Posterior cingulate gyrus (tissue), 11 donors: Measurements from ENCODE around the gene PNPLA2.

Experiments
- DNase-seq, 10 donors: peaks; one replicate each; pipeline versions ENCODE4 v3.0.0 to v3.0.0-alpha.2; 2020 to 2021; ENCODE audit warnings: mixed read lengths in 3 of 10
- intact Hi-C: fragments of 100-400 bp; cut with DNase I; formaldehyde crosslinking; loops from one replicate; pipeline ENCODE4 v1.15.1; 2023

Gene PNPLA2

DNA sequence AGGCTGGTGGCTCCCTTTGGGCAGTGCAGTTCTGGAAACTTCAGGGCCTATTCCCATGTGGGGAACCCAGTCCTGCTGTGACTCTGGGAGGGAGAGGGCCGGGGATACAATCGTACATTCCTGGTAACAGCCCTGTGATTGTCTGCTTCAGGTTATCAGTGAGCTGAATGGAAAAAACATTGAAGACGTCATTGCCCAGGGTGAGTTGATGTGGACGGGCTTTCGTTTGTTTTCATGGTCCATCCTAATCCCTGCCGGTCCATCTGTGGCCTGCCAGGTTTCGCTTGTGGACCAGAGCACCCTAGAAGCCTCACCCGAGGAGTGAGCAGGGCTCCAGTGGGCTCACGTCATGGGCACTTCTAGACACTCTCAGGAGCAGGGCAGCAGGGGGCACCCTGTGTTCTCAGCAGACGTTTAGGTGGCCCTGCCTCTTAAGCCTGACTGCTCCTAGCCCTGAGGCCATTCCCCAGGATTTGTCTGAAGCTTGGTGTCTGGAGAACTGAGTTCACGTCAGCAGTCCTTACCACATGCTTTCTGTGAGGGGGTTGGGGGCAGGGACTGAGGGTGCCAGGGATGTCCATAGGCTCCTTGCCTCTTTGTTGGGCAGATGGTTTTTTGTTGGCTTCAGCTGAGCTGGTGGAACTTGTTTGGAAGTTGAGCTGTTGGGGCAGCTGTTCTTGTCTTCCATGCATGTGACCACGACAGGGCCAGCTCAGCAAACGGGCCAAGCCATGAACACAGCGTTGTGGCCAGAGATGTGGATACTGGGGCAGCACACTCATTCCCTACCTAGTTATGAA lies 7.1 kb upstream of the PNPLA2 start:
- no peak for DNase-seq
- intact Hi-C loops: no loop called here

DNA sequence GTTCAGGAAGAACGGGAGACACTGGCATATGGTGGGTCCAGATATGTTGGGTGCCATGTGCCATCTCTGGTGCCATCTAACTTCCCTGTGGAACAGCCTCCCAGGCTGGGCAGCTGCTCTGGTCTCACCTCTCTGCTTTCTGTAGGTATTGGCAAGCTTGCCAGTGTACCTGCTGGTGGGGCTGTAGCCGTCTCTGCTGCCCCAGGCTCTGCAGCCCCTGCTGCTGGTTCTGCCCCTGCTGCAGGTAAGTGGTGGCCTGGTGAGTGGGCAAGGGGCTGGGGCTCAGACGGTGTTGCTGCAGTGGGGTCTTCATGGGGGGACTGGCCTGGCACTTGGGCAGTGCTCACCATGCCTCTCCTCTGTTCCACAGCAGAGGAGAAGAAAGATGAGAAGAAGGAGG lies 6.3 kb upstream of the PNPLA2 start:
- DNase-seq: no peak
- intact Hi-C loops: no loop called here

DNA sequence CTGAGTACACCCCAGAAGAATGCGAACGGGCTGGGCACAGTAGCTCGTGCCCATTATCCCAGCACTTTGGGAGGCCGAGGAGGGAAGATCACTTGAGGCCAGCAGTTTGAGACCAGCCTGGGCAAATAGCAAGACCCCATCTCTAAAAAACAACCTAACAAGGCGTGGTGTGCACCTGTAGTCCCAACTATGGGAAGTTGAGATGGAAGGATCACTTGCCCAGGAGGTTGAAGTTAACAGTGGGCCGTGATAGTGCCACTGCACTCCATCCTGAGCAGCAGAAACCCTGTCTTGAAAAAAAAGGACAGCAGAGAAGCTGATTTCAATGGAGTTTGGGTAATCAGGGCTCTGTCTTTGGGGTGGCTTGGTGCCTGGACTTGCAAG lies 5.7 kb upstream of the PNPLA2 start:
- intact Hi-C loops: no loop called here

DNA sequence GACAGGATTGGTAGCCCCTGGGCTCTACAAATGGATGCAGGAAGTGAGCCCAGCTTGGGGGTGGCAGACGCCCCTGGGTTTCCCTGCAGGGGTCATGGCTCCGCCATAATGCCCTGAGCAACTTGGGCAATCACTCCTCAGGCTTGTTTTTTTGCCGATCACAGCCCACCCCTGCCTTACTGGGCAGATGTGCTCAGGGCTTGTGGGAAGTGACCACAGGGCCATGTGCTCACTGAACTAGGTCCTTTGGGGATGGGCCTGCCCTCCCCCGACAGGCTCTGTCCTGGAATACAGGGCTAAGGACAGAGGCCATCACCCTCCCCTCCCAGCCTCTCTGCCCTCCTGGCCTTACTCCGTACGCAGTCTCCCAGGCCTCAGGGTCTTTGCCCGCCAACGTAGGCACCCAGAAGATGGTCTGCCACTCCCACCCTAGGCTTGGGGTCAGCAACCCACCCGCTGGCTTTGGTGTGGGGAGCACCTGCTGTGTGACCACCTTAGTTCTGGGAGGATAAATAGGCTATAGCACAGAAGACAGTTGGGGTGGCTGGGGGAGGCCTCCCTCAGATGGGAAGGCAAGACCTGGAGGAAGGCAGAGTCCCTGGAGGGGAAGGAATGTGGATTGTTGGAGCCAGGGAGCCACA lies 5.1 kb upstream of the PNPLA2 start:
- DNase-seq: no peak
- intact Hi-C loops: no loop called here

More for the DNA sequence above, 5.7 kb upstream of the PNPLA2 start:
- DNase-seq: no peak

DNA sequence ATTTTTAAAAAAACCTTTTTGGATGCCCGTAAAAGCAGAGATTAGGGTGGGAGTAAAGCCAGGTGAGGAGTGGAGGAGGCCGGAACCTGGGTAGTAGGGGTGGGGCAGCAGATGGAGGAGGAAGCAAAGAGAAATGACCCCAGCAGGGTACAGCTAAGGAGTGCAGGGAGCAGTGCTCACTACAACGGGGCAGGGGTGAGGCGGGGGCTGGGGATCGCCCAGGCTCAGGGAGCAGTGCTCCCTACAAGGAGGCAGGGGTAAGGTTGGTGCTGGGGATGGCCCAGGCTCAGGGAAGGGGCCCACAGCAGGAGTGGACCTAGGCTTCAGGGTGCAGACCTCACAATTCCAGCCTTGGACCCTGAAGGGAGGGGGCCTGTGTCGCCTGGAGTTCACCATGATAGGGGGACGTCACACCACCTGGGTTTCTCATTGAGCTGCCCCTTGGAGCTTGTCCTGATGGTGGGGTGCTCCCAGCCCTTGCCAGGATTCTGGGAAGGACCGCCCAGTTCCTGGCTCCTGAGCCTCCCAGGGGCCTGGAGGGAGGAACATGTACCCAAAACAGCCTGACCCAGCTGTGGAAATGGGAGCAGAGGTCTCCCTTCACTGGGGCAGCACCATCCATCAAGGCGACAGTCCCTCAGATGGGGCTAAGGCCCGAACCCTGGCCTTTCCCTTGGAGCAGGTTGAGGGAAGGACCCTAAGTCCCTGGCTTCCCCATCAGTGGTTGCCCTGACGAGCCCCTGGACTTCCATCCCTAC lies 2.9 kb upstream of the PNPLA2 start:
- no peak for DNase-seq
- intact Hi-C loops: no loop called here

DNA sequence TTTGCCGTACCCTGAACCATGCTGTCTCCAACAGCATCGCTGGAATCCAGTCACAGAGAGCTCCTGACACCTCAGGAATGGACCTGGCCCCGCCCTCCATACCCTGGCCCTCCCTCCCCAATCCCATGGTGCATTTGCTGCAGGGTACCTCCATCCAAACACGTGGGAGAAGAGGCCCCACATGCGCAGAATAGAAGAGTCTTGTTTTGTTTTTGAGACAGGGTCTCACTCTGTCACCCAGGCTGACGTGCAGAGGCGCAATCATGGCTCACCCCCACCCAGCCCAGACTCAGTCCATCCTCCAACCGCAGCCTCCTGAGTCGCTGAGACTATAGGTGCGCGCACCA lies 2.3 kb upstream of the PNPLA2 start:
- no peak for DNase-seq
- intact Hi-C loops: no loop called here

DNA sequence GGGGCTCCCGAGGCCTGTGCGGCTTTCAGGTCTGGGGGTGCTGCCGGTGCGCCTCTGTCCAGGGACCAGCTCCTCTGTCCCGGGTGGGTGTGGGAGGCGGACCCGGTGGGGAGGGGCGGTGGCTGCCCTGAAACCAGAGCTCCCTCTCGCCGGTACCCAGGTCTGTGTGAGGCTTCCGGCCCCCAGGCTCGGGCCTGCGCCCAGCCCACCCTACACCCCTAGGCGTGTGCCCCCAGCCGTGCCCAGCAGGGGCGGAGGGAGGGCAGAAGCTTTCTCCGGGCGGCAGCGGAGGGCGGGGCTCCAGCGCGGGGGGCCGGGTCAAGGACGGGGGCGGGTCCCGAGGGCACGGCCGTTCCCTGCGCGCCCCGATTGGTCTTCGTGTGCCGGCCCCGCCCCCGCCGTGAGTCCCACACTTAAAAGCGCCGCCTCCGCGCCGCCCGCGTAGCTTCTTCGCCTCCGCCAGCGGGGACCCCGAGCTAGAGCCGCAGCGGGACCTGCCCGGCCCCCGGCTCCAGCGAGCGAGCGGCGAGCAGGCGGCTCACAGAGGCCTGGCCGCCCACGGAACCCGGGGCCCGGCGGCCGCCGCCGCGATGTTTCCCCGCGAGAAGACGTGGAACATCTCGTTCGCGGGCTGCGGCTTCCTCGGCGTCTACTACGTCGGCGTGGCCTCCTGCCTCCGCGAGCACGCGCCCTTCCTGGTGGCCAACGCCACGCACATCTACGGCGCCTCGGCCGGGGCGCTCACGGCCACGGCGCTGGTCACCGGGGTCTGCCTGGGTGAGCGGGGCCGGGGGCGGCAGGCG lies 616 bp downstream of the PNPLA2 start:
- intact Hi-C loops: no loop called here
- DNase-seq: peak; percentile 86 to 99 (median 93)

DNA sequence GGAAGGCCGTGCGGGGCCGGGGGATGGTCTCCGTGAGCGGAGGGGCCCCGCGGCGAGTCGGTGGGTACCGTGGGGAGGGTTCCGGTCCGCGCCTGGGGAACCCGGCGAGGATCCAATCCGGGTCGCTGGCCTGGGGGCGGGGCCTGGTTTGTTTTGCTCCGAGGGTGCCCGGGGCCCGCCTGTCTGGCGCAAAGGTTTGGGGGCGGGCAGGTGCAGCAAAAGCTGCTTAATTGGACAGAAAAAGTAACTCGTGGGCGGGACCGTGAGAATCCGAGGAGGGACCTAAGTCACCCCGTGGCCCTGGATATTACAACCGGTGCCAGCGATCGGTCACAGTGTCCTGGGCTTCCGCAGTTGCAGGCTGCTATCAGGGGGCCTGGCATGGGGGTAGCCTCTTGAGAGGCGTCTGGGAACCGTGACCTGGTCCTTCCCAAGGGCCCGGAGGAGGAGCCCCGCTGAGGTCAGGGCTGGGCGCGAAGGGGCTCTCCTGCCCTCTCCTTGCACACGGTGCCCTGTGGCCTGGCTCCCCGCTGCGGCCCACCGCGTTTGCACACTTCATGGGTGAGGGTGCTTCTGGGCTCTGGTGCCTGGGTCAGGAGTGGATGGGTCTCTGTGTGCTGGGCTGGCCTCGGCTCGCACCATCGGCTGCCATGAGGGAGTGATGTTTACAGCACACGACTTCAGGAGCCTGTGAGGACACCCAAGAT lies 1.4 kb downstream of the PNPLA2 start:
- peak in 8 of 10 donors; percentile 52 to 93 (median 68) for DNase-seq
- intact Hi-C loops: no loop called here

DNA sequence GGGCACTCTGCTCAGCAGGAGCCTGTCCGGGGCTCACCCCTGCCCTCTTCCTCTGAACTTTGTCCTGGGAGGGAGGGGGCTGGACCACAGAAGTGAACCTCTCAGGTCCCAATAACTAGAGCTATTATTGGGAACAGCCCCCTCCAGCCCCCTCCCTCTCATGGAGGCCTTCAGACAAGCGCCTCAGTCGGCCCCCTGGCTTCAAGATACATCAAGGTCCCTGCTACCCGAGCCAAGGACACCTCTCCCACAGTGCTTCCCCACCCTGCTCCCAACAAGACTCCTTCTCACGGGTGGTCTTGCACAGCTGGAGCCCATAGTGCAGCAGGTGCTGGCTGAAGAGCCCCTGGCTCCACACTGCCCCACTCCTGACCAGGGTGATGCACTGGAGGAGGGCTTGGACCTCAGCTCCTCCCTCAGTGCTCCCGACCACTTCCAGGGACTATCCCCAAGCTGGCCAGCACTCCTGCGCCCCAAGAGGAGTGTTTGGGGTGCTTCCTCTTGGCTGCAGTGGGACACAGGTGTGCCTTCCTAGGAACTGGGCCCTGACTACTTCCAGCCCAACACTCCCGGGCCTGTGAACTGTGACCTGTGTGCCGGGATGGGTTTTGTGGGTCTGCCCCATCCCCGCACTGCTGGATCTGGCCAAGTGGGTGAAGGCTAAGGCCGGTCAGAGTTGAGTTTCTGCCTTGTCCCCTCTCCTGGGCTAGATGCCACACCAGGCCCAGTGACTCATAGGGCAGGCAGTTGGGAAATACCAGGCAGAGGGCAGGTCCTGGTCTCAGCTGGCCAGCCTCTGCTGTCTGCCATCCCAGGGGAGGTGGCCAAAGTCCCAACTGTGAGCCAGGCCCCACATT lies 2.2 kb downstream of the PNPLA2 start:
- intact Hi-C loops: no loop called here
- DNase-seq: peak in 3 of 10 donors; percentile 40 to 61 (median 45)

DNA sequence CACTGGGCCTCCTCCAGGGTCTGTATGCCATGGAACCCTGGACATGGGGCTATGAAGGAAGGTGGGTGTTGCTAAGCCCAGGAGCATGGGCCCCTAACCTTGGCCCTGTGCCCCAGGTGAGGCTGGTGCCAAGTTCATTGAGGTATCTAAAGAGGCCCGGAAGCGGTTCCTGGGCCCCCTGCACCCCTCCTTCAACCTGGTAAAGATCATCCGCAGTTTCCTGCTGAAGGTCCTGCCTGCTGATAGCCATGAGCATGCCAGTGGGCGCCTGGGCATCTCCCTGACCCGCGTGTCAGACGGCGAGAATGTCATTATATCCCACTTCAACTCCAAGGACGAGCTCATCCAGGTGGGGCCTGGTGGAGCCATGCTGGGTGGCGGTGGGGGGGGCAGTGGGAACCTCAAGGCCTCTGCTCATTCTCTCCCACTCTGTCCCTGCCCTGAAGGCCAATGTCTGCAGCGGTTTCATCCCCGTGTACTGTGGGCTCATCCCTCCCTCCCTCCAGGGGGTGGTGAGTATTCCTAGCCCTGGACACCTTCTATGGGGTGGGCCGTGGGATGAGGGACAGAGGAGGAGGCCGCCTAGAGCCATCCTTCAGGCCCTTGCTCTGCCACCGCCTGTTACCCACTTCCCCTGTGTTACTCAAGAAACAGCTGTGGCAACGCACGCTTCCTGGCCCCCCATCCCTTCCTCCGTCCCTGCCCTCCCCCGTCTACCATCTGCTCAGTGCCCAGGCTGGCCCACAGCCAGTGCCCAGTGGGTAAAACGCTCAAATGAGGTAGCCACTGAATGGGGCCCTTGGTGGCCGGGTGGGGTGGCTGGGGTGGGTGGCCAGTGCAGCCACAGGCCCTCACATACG lies 3.0 kb downstream of the PNPLA2 start:
- intact Hi-C loops: no loop called here
- DNase-seq: peak in 2 of 10 donors; percentile 38 to 88

DNA sequence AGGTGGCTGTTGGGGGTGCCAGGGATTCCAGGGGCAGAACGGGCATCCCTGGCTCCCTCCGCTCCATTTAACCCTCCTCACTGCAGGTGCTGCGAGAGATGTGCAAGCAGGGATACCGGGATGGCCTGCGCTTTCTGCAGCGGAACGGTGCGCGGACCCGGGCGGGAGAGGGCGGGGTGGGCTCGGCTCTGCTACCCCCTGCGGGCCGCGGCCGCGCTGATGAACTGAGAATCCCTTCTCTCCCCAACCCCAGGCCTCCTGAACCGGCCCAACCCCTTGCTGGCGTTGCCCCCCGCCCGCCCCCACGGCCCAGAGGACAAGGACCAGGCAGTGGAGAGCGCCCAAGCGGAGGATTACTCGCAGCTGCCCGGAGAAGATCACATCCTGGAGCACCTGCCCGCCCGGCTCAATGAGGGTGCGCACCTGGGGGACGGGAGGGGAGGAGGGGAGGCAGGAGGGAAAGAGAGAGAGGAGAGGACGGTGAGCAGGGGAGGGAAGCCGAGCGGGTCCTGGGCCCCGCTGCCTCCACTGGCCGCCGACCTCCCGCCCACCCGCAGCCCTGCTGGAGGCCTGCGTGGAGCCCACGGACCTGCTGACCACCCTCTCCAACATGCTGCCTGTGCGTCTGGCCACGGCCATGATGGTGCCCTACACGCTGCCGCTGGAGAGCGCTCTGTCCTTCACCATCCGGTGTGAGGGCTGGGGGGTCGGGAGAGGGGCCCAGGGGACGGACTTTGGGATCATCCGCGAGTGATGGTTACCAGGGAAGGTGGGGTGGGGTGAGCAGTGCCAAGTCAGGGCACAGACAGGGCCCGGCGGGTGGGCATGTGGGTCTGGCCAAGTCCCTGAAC lies 5.0 kb downstream of the PNPLA2 start:
- no peak for DNase-seq
- intact Hi-C loops: no loop called here

DNA sequence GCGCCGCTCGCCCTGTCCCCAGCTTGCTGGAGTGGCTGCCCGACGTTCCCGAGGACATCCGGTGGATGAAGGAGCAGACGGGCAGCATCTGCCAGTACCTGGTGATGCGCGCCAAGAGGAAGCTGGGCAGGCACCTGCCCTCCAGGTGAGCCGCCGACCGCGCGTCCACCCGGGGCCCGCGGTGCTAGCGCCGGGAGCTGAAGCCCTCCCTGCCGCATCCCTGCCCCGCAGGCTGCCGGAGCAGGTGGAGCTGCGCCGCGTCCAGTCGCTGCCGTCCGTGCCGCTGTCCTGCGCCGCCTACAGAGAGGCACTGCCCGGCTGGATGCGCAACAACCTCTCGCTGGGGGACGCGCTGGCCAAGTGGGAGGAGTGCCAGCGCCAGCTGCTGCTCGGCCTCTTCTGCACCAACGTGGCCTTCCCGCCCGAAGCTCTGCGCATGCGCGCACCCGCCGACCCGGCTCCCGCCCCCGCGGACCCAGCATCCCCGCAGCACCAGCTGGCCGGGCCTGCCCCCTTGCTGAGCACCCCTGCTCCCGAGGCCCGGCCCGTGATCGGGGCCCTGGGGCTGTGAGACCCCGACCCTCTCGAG lies 5.7 kb downstream of the PNPLA2 start:
- intact Hi-C loops: no loop called here
- peak in 7 of 10 donors; percentile 40 to 97 (median 51) for DNase-seq

DNA sequence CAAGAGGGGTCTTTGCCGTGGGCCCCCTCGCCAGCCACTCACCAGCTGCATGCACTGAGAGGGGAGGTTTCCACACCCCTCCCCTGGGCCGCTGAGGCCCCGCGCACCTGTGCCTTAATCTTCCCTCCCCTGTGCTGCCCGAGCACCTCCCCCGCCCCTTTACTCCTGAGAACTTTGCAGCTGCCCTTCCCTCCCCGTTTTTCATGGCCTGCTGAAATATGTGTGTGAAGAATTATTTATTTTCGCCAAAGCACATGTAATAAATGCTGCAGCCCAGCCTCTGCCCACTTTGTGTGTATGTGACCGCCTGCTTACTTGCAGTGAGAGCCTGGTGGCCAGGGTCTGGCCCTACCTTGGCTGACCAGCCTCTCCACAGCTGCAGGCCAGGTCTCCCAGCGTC lies 6.2 kb downstream of the PNPLA2 start:
- intact Hi-C loops: no loop called here
- DNase-seq: no peak

DNA sequence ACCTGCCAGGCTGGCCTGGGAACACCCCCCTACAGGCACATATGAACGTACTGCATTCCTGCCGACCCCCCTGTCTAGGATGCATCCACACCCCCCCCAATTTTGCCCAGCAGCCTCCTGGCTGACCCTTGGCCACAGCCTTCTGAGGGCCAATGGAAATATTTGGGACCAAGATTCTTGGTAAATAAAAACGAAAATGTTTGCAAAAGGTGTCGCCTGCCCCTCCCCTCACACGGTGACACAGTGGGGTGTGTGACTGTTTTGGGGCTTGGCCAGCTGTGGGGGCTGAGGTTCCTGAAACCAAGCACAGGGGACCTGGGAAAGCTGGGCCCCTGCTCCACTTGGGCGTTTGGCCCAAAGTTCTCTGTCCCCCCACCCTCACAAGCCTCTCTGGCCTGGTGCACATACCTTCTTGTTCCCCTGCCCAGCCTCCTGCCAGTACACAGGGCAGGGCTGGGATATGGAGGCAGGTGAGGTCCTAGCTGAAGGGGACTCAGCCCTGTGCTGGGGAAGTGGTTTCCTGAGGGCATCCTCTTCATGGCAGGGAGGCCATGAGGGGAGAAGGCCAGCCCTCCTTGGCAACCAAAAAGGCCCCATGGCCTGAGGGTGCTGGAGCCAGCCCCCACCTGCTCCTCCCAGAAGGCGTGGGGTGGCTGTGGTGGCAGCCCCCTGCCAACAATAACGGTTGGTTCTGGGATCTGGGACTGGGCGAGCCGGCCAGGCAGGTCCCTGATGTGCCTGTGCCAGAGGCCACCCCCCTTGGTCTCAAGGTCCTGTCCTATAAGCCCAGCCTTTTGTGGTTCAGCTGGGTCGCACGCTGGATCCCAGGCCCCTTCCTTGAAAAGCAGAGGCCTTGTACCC lies 6.9 kb downstream of the PNPLA2 start:
- no peak for DNase-seq
- intact Hi-C loops: no loop called here

DNA sequence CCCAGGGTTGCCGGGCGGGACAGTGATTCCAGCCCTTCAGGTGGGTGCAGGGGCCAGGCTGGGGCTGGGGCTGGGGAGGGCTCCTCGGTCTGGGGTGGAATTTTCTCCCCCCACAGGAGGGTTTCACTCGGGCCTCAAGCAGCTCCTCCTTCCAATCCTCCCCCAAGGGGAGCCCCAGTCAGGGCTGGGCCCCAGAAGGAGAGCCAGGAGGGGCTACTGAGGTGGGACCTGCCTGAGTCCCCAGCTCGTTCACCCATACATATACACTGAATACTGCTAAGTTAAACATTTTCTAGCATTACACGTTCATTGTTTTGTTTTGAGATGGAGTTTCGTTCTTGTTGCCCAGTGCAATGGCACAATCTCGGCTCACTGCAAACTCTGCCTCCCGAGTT lies 7.5 kb downstream of the PNPLA2 start:
- no peak for DNase-seq
- intact Hi-C loops: no loop called here

DNA sequence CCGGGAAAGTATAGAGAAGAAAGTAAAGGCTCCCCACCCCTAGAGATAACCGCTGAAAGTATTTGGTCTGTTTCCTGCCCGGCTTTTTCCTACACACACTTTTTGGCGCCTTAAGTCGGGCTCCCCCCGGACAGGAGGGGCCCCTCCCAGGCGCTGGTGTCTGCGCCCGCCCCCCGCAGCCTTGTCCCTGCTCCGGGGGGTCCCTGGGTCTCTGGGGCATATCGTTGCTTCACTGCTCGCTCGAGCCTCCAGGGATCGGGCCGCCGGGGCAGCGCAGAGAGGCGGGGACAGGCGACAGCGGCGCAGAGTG lies 8.1 kb downstream of the PNPLA2 start:
- no peak for DNase-seq
- intact Hi-C loops: no loop called here
